Prostate gland (tissue), 2 donors: ENCODE results near the gene THSD7A. TPM values are rescaled to one million over a fixed set of nuclear protein-coding genes. Genes with fewer than 3 reads are reported as not detected.

Experiments
- DNase-seq: peaks from one replicate; pipeline ENCODE4 v3.0.0-alpha.2; 2019; ENCODE audit warnings: low spot score
- H3K27ac ChIP-seq, 2 donors: fragments of 200-600 bp; sonication (generic); 2 replicates each; pipeline ENCODE4 v1.5.1; 2017 to 2019
- H3K27me3 ChIP-seq: fragments of 200-600 bp; sonication (generic); replicated peaks from 2 replicates; pipeline ENCODE4 v1.5.1; 2019; ENCODE audit not compliant: insufficient read depth
- H3K36me3 ChIP-seq, 2 donors: fragments of 200-600 bp; sonication (generic); 1 replicate in 1 of 2; 2 replicates in 1 of 2; pipeline versions ENCODE4 v1.5.1 to v1.8.1; 2017 to 2019
- H3K4me1 ChIP-seq: fragments of 200-600 bp; sonication (generic); replicated peaks from 2 replicates; pipeline ENCODE4 v1.5.1; 2019
- H3K4me3 ChIP-seq, 2 donors: fragments of 200-600 bp; sonication (generic); 2 replicates each; pipeline ENCODE4 v1.5.1; 2017 to 2019
- H3K9me3 ChIP-seq: fragments of 200-600 bp; sonication (generic); 2 replicates; pipeline ENCODE4 v1.5.1; 2017
- POLR2A ChIP-seq: fragments of 450-650 bp; IDR thresholded peaks from one replicate; pipeline ENCODE4 v1.6.1; 2016; ENCODE audit warnings: antibody characterized with exemption, mild to moderate bottlenecking
- POLR2AphosphoS5 ChIP-seq: sonication (generic); formaldehyde crosslinking; IDR thresholded peaks from one replicate; pipeline ENCODE4 v1.6.1; 2017; ENCODE audit warnings: antibody characterized with exemption
- WGBS: methylation state at CpG from one replicate; pipeline ENCODE4 v1.1.5; 2018; 5-methylcytosine and 5-hydroxymethylcytosine counted together
- intact Hi-C: fragments of 100-400 bp; cut with DNase I; formaldehyde crosslinking; loops from one replicate; pipeline ENCODE4 v1.14.2; 2022
- total RNA-seq, 2 donors: library from RNA; depleted of rRNA; stranded (reverse); fragments of >200 nt; gene quantifications; one replicate each; pipeline ENCODE4 v1.1.0, GENCODE V29; 2016
- TF ChIP-seq, protein P1 (sequence below), 4 experiments: fragments of 200-600 bp in 2 of 4; fragments of 450-650 bp in 2 of 4; sonication (generic) in 2 of 4; IDR thresholded peaks; 1 replicate in 3 of 4; 2 replicates in 1 of 4; pipeline ENCODE4 v1.5.1; 2016 to 2019; ENCODE audit warnings: antibody characterized with exemption in 4 of 4, mild to moderate bottlenecking in 2 of 4, moderate library complexity in 2 of 4

THSD7A gene
- total RNA-seq, 2 donors from 2014 or later, result 3.1 to 9.9 TPM

- no peaks in the 10 kb centered on the region for H3K27me3 ChIP-seq
- no peaks in the 10 kb centered on the region for H3K4me1 ChIP-seq
- DNase-seq, result no peak
- WGBS, result 97% methylated on average over 1 of the region's 1 CpG
- no peak overlapping the region for H3K4me3 ChIP-seq
- H3K27ac ChIP-seq, result no peak overlapping the region
- TF ChIP-seq POLR2AphosphoS5 (no peak), POLR2A (no peak)
- TF ChIP-seq, protein P1, sequence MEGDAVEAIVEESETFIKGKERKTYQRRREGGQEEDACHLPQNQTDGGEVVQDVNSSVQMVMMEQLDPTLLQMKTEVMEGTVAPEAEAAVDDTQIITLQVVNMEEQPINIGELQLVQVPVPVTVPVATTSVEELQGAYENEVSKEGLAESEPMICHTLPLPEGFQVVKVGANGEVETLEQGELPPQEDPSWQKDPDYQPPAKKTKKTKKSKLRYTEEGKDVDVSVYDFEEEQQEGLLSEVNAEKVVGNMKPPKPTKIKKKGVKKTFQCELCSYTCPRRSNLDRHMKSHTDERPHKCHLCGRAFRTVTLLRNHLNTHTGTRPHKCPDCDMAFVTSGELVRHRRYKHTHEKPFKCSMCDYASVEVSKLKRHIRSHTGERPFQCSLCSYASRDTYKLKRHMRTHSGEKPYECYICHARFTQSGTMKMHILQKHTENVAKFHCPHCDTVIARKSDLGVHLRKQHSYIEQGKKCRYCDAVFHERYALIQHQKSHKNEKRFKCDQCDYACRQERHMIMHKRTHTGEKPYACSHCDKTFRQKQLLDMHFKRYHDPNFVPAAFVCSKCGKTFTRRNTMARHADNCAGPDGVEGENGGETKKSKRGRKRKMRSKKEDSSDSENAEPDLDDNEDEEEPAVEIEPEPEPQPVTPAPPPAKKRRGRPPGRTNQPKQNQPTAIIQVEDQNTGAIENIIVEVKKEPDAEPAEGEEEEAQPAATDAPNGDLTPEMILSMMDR (IDR thresholded peaks at IDR 0.05), result no peak
- H3K9me3 ChIP-seq, result no peaks in the 10 kb centered on the region
- no peaks in the 10 kb centered on the region for H3K36me3 ChIP-seq
- intact Hi-C loops, result no loop called here
Observed at GRCh38 chr7:11730725-11731124, 101.3 kb downstream of the THSD7A start.

GRCh38 chr7:11727864-11728263, 104.1 kb downstream of the THSD7A start:
- Histone ChIP-seq H3K9me3 (no peaks in the 10 kb centered on the region), H3K4me3 (no peak overlapping the region), H3K4me1 (no peaks in the 10 kb centered on the region), H3K27ac (no peak overlapping the region), H3K36me3 (no peaks in the 10 kb centered on the region), H3K27me3 (no peaks in the 10 kb centered on the region)
- intact Hi-C loops, result loop anchor here (10.0 kb wide), 1 partner anchor 107 kb away; the partner anchor contains the start of gene THSD7A
- DNase-seq, result no peak
- WGBS, result 82% methylated on average over 1 of the region's 1 CpG
- TF ChIP-seq, protein P1 (IDR thresholded peaks at IDR 0.05), result no peak
- TF ChIP-seq POLR2AphosphoS5 (no peak), POLR2A (no peak)

DNA sequence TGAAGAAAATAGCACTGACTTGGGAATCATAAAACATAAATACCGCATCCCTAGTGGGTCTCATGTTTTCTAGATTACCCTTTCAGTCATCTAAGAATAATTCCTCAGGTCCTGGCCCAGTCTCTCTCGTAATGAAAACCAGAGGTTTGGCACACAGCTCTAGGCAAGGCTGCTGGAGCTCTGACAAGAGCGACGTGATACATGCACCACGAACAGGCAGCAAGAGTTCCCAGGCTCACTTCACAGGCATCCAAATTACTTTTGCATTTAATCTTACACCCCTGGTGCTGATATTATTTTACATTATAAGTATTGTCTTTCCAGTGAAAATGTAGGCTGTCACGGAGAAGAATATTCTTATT, 105.2 kb downstream of the THSD7A start:
- no peaks in the 10 kb centered on the region for H3K4me1 ChIP-seq
- peak; percentile 5 for DNase-seq
- intact Hi-C loops, result loop anchor here (10.0 kb wide), 1 partner anchor 108 kb away; the partner anchor contains the start of gene THSD7A
- 36% methylated on average over 6 of the region's 6 CpGs for WGBS
- TF ChIP-seq POLR2AphosphoS5 (no peak), POLR2A (no peak)
- TF ChIP-seq, protein P1 (IDR thresholded peaks at IDR 0.05), result no peak
- no peaks in the 10 kb centered on the region for H3K36me3 ChIP-seq
- H3K27ac ChIP-seq, result no peak overlapping the region
- no peak overlapping the region for H3K4me3 ChIP-seq
- no peaks in the 10 kb centered on the region for H3K27me3 ChIP-seq
- no peaks in the 10 kb centered on the region for H3K9me3 ChIP-seq

- no peak for DNase-seq
- intact Hi-C loops, result loop anchor here (10.0 kb wide), 1 partner anchor 109 kb away; the partner anchor contains the start of gene THSD7A
- Histone ChIP-seq H3K36me3 (no peaks in the 10 kb centered on the region), H3K27ac (no peak overlapping the region), H3K27me3 (no peaks in the 10 kb centered on the region), H3K9me3 (no peaks in the 10 kb centered on the region), H3K4me3 (no peak overlapping the region), H3K4me1 (no peaks in the 10 kb centered on the region)
- WGBS, result 71% methylated on average over 7 of the region's 7 CpGs
- no peak for TF ChIP-seq POLR2AphosphoS5
- TF ChIP-seq POLR2A, result no peak
- TF ChIP-seq, protein P1 (IDR thresholded peaks at IDR 0.05), result no peak
Observed at GRCh38 chr7:11726001-11726793, 105.8 kb downstream of the THSD7A start.

DNA sequence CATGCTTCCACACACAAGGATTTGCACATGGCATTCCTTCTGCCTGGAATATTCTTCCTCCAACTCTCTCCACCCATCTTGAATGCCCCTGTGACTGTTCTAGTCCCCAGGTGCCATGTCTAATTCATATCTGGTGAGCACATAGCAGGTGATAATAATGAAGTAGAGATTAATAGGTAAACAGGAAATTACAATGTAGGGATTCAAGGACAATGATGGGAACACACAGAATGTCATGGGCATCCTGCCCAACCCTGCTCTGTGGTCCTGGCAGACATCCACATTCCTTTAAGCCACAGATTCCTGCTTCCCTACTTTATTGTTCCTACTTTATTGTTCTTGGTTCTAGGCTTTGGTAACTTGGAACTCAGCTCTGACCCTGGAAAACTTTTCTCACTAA, 115.8 kb downstream of the THSD7A start:
- intact Hi-C loops, result no loop called here
- H3K36me3 ChIP-seq, result no peaks in the 10 kb centered on the region
- H3K27ac ChIP-seq, result no peak overlapping the region
- no peaks in the 10 kb centered on the region for H3K9me3 ChIP-seq
- TF ChIP-seq POLR2AphosphoS5 (no peak), POLR2A (no peak)
- TF ChIP-seq, protein P1 (IDR thresholded peaks at IDR 0.05), result no peak
- no peaks in the 10 kb centered on the region for H3K4me1 ChIP-seq
- no peak for DNase-seq
- no peaks in the 10 kb centered on the region for H3K27me3 ChIP-seq
- no peak overlapping the region for H3K4me3 ChIP-seq
